ENCODE results near the gene STEAP3. TPM values are rescaled to one million over a fixed set of nuclear protein-coding genes. Genes with fewer than 3 reads are reported as not detected.

The STEAP3 gene
- total RNA-seq, 6 experiments from 2014 or later: 118 to 165 (median 131) TPM

DNA sequence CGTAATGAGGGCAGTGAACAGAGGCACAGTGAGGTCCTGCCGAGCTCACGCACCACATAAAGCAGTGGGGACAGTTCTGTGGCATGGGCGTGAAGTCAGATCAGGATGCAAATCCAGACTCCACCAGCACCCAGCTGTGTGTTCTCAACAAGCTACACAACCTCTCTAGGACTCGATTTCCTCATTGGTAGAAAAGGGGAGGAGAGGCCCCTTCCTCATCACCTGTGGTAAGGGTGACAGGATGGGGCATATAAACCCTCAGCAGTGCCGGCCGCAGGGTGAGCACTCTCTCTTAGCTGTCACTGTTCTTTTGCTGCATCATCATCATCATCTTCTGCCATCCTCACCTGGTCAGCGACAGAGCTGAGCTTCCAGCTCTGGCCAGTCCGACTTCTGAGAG is 88.2 kb downstream of the STEAP3 start:
- H3K27ac ChIP-seq: no peak overlapping the region
- peaks cover 0 to 16% (median 0%) of the 10 kb centered on the region in 4 donors for H3K4me1 ChIP-seq
- TF ChIP-seq, protein P1, sequence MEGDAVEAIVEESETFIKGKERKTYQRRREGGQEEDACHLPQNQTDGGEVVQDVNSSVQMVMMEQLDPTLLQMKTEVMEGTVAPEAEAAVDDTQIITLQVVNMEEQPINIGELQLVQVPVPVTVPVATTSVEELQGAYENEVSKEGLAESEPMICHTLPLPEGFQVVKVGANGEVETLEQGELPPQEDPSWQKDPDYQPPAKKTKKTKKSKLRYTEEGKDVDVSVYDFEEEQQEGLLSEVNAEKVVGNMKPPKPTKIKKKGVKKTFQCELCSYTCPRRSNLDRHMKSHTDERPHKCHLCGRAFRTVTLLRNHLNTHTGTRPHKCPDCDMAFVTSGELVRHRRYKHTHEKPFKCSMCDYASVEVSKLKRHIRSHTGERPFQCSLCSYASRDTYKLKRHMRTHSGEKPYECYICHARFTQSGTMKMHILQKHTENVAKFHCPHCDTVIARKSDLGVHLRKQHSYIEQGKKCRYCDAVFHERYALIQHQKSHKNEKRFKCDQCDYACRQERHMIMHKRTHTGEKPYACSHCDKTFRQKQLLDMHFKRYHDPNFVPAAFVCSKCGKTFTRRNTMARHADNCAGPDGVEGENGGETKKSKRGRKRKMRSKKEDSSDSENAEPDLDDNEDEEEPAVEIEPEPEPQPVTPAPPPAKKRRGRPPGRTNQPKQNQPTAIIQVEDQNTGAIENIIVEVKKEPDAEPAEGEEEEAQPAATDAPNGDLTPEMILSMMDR (IDR thresholded peaks at IDR 0.05): no peak
- TF ChIP-seq POLR2A (IDR thresholded peaks at IDR 0.05): no peak
- no peak overlapping the region for H3K4me3 ChIP-seq
- H3K36me3 ChIP-seq: no peaks in the 10 kb centered on the region
- intact Hi-C loops (cut with DNase I): no loop called here
- DNase-seq: no peak
- H3K9me3 ChIP-seq: no peaks in the 10 kb centered on the region
- 97% methylated on average over 3 of the region's 9 CpGs for WGBS (ENCODE audit: insufficient coverage, low coverage, low lambda C conversion rate, missing lambda C conversion rate)
- ATAC-seq: no peak
- H3K27me3 ChIP-seq: no peaks in the 10 kb centered on the region

Other genes with a start within 250 kb of the STEAP3 start
- gene C1QL2, start 65.1 kb upstream of the STEAP3 start, total RNA-seq: not detected
- 1 to 10 TPM; 2.6 to 5.5 (median 3.5) TPM for gene C2orf76, start 143.0 kb downstream of the STEAP3 start, total RNA-seq
- gene DBI, start 143.1 kb downstream of the STEAP3 start, total RNA-seq: 100 to 1,000 TPM; 132 to 314 (median 191) TPM
- 10 to 100 TPM; 37.3 to 96.6 (median 73.5) TPM for gene TMEM37, start 208.0 kb downstream of the STEAP3 start, total RNA-seq

All from right lobe of liver (tissue), 6 donors.